GM23338 (cell line): Measurements from ENCODE around the gene TPK1.

Experiments used
- CREB1 ChIP-seq: fragments of 250-450 bp; sonication (Bioruptor Pico); IDR thresholded peaks from 2 replicates; pipeline ENCODE4 v1.5.0; 2020; ENCODE audit warnings: low read depth, mild to moderate bottlenecking, moderate library complexity
- CTCF ChIP-seq, 2 experiments: fragments of 200-600 bp in 1 of 2; sonication (generic) in 1 of 2; conservative IDR thresholded peaks; 2 replicates each; pipeline versions ENCODE4 v1.5.1 to v1.6.1; 2016 to 2017; ENCODE audit warnings: antibody characterized with exemption in 2 of 2, low read depth in 2 of 2, mild to moderate bottlenecking in 2 of 2, moderate library complexity in 1 of 2
- ETS1 ChIP-seq: IDR thresholded peaks from 2 replicates; pipeline ENCODE4 v1.6.1; 2016; ENCODE audit warnings: antibody characterized with exemption
- EZH2 ChIP-seq: fragments of 200-600 bp; sonication (generic); IDR thresholded peaks from one replicate; pipeline ENCODE4 v1.8.0; 2017; ENCODE audit warnings: antibody characterized with exemption, mild to moderate bottlenecking, low read depth; ENCODE audit not compliant: unreplicated experiment
- EZH2phosphoT487 ChIP-seq: fragments of 200-600 bp; sonication (generic); IDR thresholded peaks from one replicate; pipeline ENCODE4 v1.8.1; 2018; ENCODE audit warnings: antibody characterized with exemption; ENCODE audit not compliant: unreplicated experiment
- JUNB ChIP-seq: IDR thresholded peaks from one replicate; pipeline ENCODE4 v1.6.1; 2016; ENCODE audit warnings: antibody characterized with exemption; ENCODE audit not compliant: unreplicated experiment
- NANOG ChIP-seq: IDR thresholded peaks from 2 replicates; pipeline ENCODE4 v1.6.1; 2016; ENCODE audit warnings: antibody characterized with exemption, borderline replicate concordance
- POLR2AphosphoS5 ChIP-seq: IDR thresholded peaks from 2 replicates; pipeline ENCODE4 v1.6.1; 2016; ENCODE audit warnings: antibody characterized with exemption, low read depth
- REST ChIP-seq: IDR thresholded peaks from one replicate; pipeline ENCODE4 v1.6.1; 2018; ENCODE audit warnings: antibody characterized with exemption; ENCODE audit not compliant: unreplicated experiment
- STAT1 ChIP-seq: IDR thresholded peaks from one replicate; pipeline ENCODE4 v1.6.1; 2016; ENCODE audit warnings: antibody characterized with exemption; ENCODE audit not compliant: unreplicated experiment
- ZNF114 ChIP-seq: fragments of 250-450 bp; sonication (Bioruptor Pico); IDR thresholded peaks from 2 replicates; pipeline ENCODE4 v1.5.0; 2020; ENCODE audit warnings: mild to moderate bottlenecking, moderate library complexity
- ZNF331 ChIP-seq: fragments of 250-450 bp; sonication (Bioruptor Pico); IDR thresholded peaks from 2 replicates; pipeline ENCODE4 v1.5.0; 2020; ENCODE audit warnings: low read depth, mild to moderate bottlenecking, moderate library complexity
- ZNF462 ChIP-seq: fragments of 250-450 bp; sonication (Bioruptor Pico); IDR thresholded peaks from 2 replicates; pipeline ENCODE4 v1.5.0; 2020; ENCODE audit warnings: mild to moderate bottlenecking, moderate library complexity

- TF ChIP-seq CTCF (conservative IDR thresholded peaks at IDR 0.05; ENCODE audit: low read depth in 2 of 2) (no peak), EZH2 (no peak), CREB1 (CRISPR knock-in tag) (no peak), REST (no peak), POLR2AphosphoS5 (no peak), EZH2phosphoT487 (no peak), JUNB (no peak), ZNF462 (CRISPR knock-in tag) (no peak), ZNF331 (CRISPR knock-in tag) (no peak), ETS1 (no peak), ZNF114 (CRISPR knock-in tag) (no peak), NANOG (no peak), STAT1 (no peak)
These were observed 53.0 kb downstream of the TPK1 start for GRCh38 chr7:144782883-144783282.
